Cardiac muscle cell (in vitro differentiated cells and primary cell): ENCODE data around the gene TROAP. TPM values are rescaled to one million over a fixed set of nuclear protein-coding genes. Genes with fewer than 3 reads are reported as not detected.
"Not testable (repeated sequence)": the region's sequence is repeated elsewhere in the genome, so short reads cannot be mapped to it uniquely, and the experiment has no call there.

Experiments used
- DNase-seq, 2 donors: peaks; one replicate each; pipeline versions ENCODE4 v3.0.0 to v3.0.0-alpha.2; 2010 to 2017; ENCODE audit warnings: low read depth in 1 of 2, low spot score in 1 of 2
- H3K27ac ChIP-seq: fragments of 200-600 bp; sonication (generic); 2 replicates; pipeline ENCODE4 v1.5.1; 2016
- H3K27me3 ChIP-seq: fragments of 200-600 bp; sonication (generic); 2 replicates; pipeline ENCODE4 v1.6.0; 2016; ENCODE audit warnings: control low read depth
- H3K36me3 ChIP-seq: fragments of 200-600 bp; sonication (generic); 2 replicates; pipeline ENCODE4 v1.5.1; 2016; ENCODE audit warnings: control low read depth
- H3K4me1 ChIP-seq: fragments of 200-600 bp; sonication (generic); 2 replicates; pipeline ENCODE4 v1.8.1; 2017; ENCODE audit warnings: low read depth, mild to moderate bottlenecking, mixed run types
- H3K4me3 ChIP-seq: fragments of 200-600 bp; sonication (generic); 2 replicates; pipeline ENCODE4 v1.5.1; 2016; ENCODE audit warnings: mild to moderate bottlenecking
- H3K9me3 ChIP-seq: fragments of 200-600 bp; sonication (generic); 2 replicates; pipeline ENCODE4 v1.5.1; 2017; ENCODE audit warnings: low read depth, mild to moderate bottlenecking, control low read depth
- polyA plus RNA-seq: library from polyadenylated mRNA; unstranded; fragments of >200 nt; fragmentation: Nextera tagmentation; extraction: Ambion mirVana; gene quantifications from 2 replicates; pipeline ENCODE4 v1.2.1, GENCODE V29; 2016
- total RNA-seq: library from RNA; depleted of rRNA; stranded (reverse); fragments of >200 nt; gene quantifications from 2 replicates; pipeline ENCODE4 v1.2.3, GENCODE V29; 2016
- TF ChIP-seq, protein P1 (sequence below): IDR thresholded peaks from 2 replicates; pipeline ENCODE4 v1.5.1; 2012; ENCODE audit warnings: low read depth, mild to moderate bottlenecking, low read length

The TROAP gene
- total and polyA plus RNA-seq, 2 experiments from 2014 or later, result 8.2 to 72.9 TPM

GRCh38 chr12:49305762-49306510 lies 17.1 kb upstream of the TROAP start:
- DNase-seq, result no peak
- TF ChIP-seq, protein P1, sequence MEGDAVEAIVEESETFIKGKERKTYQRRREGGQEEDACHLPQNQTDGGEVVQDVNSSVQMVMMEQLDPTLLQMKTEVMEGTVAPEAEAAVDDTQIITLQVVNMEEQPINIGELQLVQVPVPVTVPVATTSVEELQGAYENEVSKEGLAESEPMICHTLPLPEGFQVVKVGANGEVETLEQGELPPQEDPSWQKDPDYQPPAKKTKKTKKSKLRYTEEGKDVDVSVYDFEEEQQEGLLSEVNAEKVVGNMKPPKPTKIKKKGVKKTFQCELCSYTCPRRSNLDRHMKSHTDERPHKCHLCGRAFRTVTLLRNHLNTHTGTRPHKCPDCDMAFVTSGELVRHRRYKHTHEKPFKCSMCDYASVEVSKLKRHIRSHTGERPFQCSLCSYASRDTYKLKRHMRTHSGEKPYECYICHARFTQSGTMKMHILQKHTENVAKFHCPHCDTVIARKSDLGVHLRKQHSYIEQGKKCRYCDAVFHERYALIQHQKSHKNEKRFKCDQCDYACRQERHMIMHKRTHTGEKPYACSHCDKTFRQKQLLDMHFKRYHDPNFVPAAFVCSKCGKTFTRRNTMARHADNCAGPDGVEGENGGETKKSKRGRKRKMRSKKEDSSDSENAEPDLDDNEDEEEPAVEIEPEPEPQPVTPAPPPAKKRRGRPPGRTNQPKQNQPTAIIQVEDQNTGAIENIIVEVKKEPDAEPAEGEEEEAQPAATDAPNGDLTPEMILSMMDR, result no peak
- Histone ChIP-seq H3K36me3 (no peaks in the 10 kb centered on the region), H3K9me3 (no peaks in the 10 kb centered on the region), H3K4me3 (no peak overlapping the region), H3K27me3 (peaks cover 6% of the 10 kb centered on the region), H3K27ac (no peak overlapping the region), H3K4me1 (no peaks in the 10 kb centered on the region)

- Histone ChIP-seq H3K36me3 (no peaks in the 10 kb centered on the region), H3K27ac (no peak overlapping the region), H3K4me3 (no peak overlapping the region), H3K9me3 (no peaks in the 10 kb centered on the region), H3K27me3 (peaks cover 6% of the 10 kb centered on the region), H3K4me1 (no peaks in the 10 kb centered on the region)
- no peak for DNase-seq
- TF ChIP-seq, protein P1, result no peak
Observed at GRCh38 chr12:49309386-49309785, 13.7 kb upstream of the TROAP start.

DNA sequence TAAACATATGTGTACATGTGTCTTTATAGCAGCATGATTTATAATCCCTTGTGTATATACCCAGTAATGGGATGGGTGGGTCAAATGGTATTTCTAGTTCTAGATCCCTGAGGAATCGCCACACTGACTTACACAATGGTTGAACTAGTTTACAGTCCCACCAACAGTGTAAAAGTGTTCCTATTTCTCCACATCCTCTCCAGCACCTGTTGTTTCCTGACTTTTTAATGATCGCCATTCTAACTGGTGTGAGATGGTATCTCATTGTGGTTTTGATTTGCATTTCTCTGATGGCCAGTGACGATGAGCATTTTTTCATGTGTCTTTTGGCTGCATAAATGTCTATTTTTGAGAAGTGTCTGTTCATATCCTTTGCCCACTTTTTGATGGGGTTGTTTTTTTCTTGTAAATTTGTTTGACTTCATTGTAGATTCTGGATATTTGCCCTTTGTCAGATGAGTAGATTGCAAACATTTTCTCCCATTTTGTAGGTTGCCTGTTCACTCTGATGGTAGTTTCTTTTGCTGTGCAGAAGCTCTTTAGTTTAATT lies 12.5 kb upstream of the TROAP start:
- not testable (repeated sequence) for H3K27me3 ChIP-seq

GRCh38 chr12:49314811-49315210 lies 8.2 kb upstream of the TROAP start:
- Histone ChIP-seq H3K36me3 (no peaks in the 10 kb centered on the region), H3K27me3 (peaks cover 14% of the 10 kb centered on the region), H3K27ac (no peak overlapping the region), H3K4me1 (no peaks in the 10 kb centered on the region), H3K4me3 (no peak overlapping the region), H3K9me3 (no peaks in the 10 kb centered on the region)
- TF ChIP-seq, protein P1, result no peak
- no peak for DNase-seq

More for the DNA sequence above, 12.5 kb upstream of the TROAP start:
- not testable (repeated sequence) for H3K4me3 ChIP-seq, H3K27ac ChIP-seq, H3K9me3 ChIP-seq, H3K4me1 ChIP-seq, DNase-seq, H3K36me3 ChIP-seq

DNA sequence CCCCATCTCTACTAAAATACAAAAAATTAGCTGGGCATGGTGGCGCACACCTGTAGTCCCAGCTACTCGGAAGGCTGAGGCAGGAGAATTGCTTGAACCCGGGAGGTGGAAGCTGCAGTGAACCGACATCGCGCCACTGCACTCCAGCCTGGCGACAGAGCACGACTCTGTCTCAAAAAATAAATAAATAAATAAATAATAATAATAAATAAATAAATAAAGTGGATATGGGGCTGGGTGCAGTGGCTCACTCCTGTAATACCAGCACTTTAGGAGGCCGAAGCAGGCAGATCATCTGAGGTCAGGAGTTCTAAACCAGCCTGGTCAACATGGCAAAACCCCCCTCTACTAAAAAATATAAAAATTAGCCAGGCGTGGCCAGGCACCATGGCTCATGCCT lies 5.9 kb upstream of the TROAP start:
- not testable (repeated sequence) for DNase-seq, H3K36me3 ChIP-seq, H3K4me1 ChIP-seq, H3K9me3 ChIP-seq, H3K27ac ChIP-seq, H3K4me3 ChIP-seq
- H3K27me3 ChIP-seq, result peaks cover 21% of the 10 kb centered on the region

- H3K36me3 ChIP-seq, DNase-seq, H3K4me3 ChIP-seq, H3K27ac ChIP-seq, H3K9me3 ChIP-seq, H3K4me1 ChIP-seq: not testable (repeated sequence)
- peaks cover 21% of the 10 kb centered on the region for H3K27me3 ChIP-seq
Observed at GRCh38 chr12:49320411-49321103, 2.5 kb upstream of the TROAP start.

GRCh38 chr12:49322367-49322707 lies 718 bp upstream of the TROAP start:
- TF ChIP-seq, protein P1, result no peak
- DNase-seq, result no peak
- Histone ChIP-seq H3K27ac (peak overlapping the region; percentile 16), H3K4me3 (peak overlapping the region; percentile 42), H3K4me1 (no peaks in the 10 kb centered on the region), H3K9me3 (no peaks in the 10 kb centered on the region), H3K36me3 (no peaks in the 10 kb centered on the region), H3K27me3 (peaks cover 21% of the 10 kb centered on the region)
